Mesothelial cell of epicardium (in vitro differentiated cells): ENCODE data around the gene NOS1AP. TPM values are rescaled to one million over a fixed set of nuclear protein-coding genes. Genes with fewer than 3 reads are reported as not detected.

Source experiments
- DNase-seq, 2 experiments: peaks; one replicate each; pipeline ENCODE4 v3.0.0; 2021; ENCODE audit warnings: low spot score in 2 of 2; ENCODE audit not compliant: unreplicated experiment in 2 of 2
- H3K27ac Mint-ChIP-seq: 2 replicates; pipeline ENCODE4 v1.8.0; 2021; ENCODE audit warnings: mixed read lengths
- H3K27me3 Mint-ChIP-seq: 2 replicates; pipeline ENCODE4 v1.8.0; 2021; ENCODE audit warnings: low read depth, mixed read lengths
- H3K36me3 Mint-ChIP-seq: 2 replicates; pipeline ENCODE4 v1.8.0; 2021; ENCODE audit warnings: mixed read lengths
- H3K4me1 Mint-ChIP-seq: 2 replicates; pipeline ENCODE4 v1.8.0; 2021; ENCODE audit warnings: mixed read lengths
- H3K4me3 Mint-ChIP-seq: 2 replicates; pipeline ENCODE4 v1.8.0; 2021; ENCODE audit warnings: mild to moderate bottlenecking, moderate library complexity, mixed read lengths
- H3K9me3 Mint-ChIP-seq: 2 replicates; pipeline ENCODE4 v1.8.0; 2021; ENCODE audit warnings: mixed read lengths
- CTCF ChIP-seq: fragments of 200-600 bp; sonication (generic); IDR thresholded peaks from one replicate; pipeline ENCODE4 v1.5.0; 2021; ENCODE audit warnings: antibody characterized with exemption; ENCODE audit not compliant: unreplicated experiment
- total RNA-seq: library from RNA; stranded (reverse); gene quantifications from 3 replicates; pipeline ENCODE4 v1.2.1, GENCODE V29; 2021

NOS1AP gene
- total RNA-seq, 1 donor from 2014 or later, result 4.4 TPM

GRCh38 chr1:162358928-162359327, 289.4 kb downstream of the NOS1AP start:
- no peak overlapping the region for H3K4me3 Mint-ChIP-seq
- no peak overlapping the region for H3K27ac Mint-ChIP-seq
- peaks cover 6% of the 10 kb centered on the region for H3K36me3 Mint-ChIP-seq
- no peaks in the 10 kb centered on the region for H3K4me1 Mint-ChIP-seq
- H3K9me3 Mint-ChIP-seq, result no peaks in the 10 kb centered on the region
- H3K27me3 Mint-ChIP-seq, result no peaks in the 10 kb centered on the region
- TF ChIP-seq CTCF, result no peak
- DNase-seq, result no peak

- H3K36me3 Mint-ChIP-seq, result peaks cover 6% of the 10 kb centered on the region
- no peak overlapping the region for H3K27ac Mint-ChIP-seq
Measured at GRCh38 chr1:162359523-162360236, 290.2 kb downstream of the NOS1AP start.

GRCh38 chr1:162360237-162360873, 290.9 kb downstream of the NOS1AP start:
- no peaks in the 10 kb centered on the region for H3K4me1 Mint-ChIP-seq
- no peak overlapping the region for H3K4me3 Mint-ChIP-seq
- no peak for TF ChIP-seq CTCF
- no peaks in the 10 kb centered on the region for H3K27me3 Mint-ChIP-seq
- no peak for DNase-seq
- H3K9me3 Mint-ChIP-seq, result no peaks in the 10 kb centered on the region
- peaks cover 6% of the 10 kb centered on the region for H3K36me3 Mint-ChIP-seq
- no peak overlapping the region for H3K27ac Mint-ChIP-seq

More at GRCh38 chr1:162359523-162360236, 290.2 kb downstream of the NOS1AP start:
- H3K4me1 Mint-ChIP-seq, result no peaks in the 10 kb centered on the region
- H3K27me3 Mint-ChIP-seq, result no peaks in the 10 kb centered on the region
- TF ChIP-seq CTCF, result no peak
- no peaks in the 10 kb centered on the region for H3K9me3 Mint-ChIP-seq
- DNase-seq, result no peak
- no peak overlapping the region for H3K4me3 Mint-ChIP-seq

- peaks cover 6% of the 10 kb centered on the region for H3K36me3 Mint-ChIP-seq
- no peaks in the 10 kb centered on the region for H3K9me3 Mint-ChIP-seq
- TF ChIP-seq CTCF, result no peak
- H3K27ac Mint-ChIP-seq, result no peak overlapping the region
- no peaks in the 10 kb centered on the region for H3K27me3 Mint-ChIP-seq
- no peaks in the 10 kb centered on the region for H3K4me1 Mint-ChIP-seq
- no peak for DNase-seq
- no peak overlapping the region for H3K4me3 Mint-ChIP-seq
Measured at GRCh38 chr1:162360874-162361260, 291.4 kb downstream of the NOS1AP start.

GRCh38 chr1:162361349-162361748, 291.9 kb downstream of the NOS1AP start:
- TF ChIP-seq CTCF, result no peak
- H3K4me1 Mint-ChIP-seq, result no peaks in the 10 kb centered on the region
- H3K27ac Mint-ChIP-seq, result no peak overlapping the region
- H3K4me3 Mint-ChIP-seq, result no peak overlapping the region
- no peak for DNase-seq
- H3K27me3 Mint-ChIP-seq, result no peaks in the 10 kb centered on the region
- no peaks in the 10 kb centered on the region for H3K9me3 Mint-ChIP-seq
- H3K36me3 Mint-ChIP-seq, result peaks cover 6% of the 10 kb centered on the region
